CD14-positive monocyte (primary cell): ENCODE data around the gene ONECUT3. TPM values are rescaled to one million over a fixed set of nuclear protein-coding genes. Genes with fewer than 3 reads are reported as not detected.

ENCODE experiments used
- DNase-seq, 3 donors: peaks; one replicate each; pipeline ENCODE4 v3.0.0-alpha.2; 2011 to 2022
- H2AFZ ChIP-seq: 2 replicates; pipeline ENCODE4 v1.6.0; 2012; ENCODE audit warnings: mild to moderate bottlenecking, low read depth, low read length, inconsistent platforms; ENCODE audit not compliant: insufficient read depth, poor library complexity, severe bottlenecking
- H3K27ac ChIP-seq, 2 donors: 1 replicate in 1 of 2; 2 replicates in 1 of 2; pipeline ENCODE4 v1.5.1; 2012 to 2013; ENCODE audit warnings: low read length in 2 of 2, control low read depth in 1 of 2, inconsistent platforms in 1 of 2, low read depth in 1 of 2, mild to moderate bottlenecking in 1 of 2
- H3K27me3 ChIP-seq, 2 donors: one replicate each; pipeline versions ENCODE4 v1.6.0 to v1.6.1; 2011 to 2013; ENCODE audit warnings: low read length in 2 of 2; ENCODE audit not compliant: control insufficient read depth in 2 of 2, insufficient read depth in 2 of 2
- H3K36me3 ChIP-seq, 2 donors: replicated peaks in 1 of 2; 1 replicate in 1 of 2; 2 replicates in 1 of 2; pipeline versions ENCODE4 v1.5.1 to v1.6.1; 2012 to 2013; ENCODE audit warnings: low read length in 2 of 2, control low read depth in 1 of 2, inconsistent platforms in 1 of 2, mild to moderate bottlenecking in 1 of 2; ENCODE audit not compliant: insufficient read depth in 2 of 2, control insufficient read depth in 1 of 2
- H3K4me1 ChIP-seq, 2 donors: 1 replicate in 1 of 2; 2 replicates in 1 of 2; pipeline versions ENCODE4 v1.5.1 to v1.6.1; 2012 to 2013; ENCODE audit warnings: low read length in 2 of 2, control low read depth in 1 of 2, inconsistent platforms in 1 of 2, mild to moderate bottlenecking in 1 of 2, moderate library complexity in 1 of 2; ENCODE audit not compliant: insufficient read depth in 2 of 2, control insufficient read depth in 1 of 2
- H3K4me2 ChIP-seq: replicated peaks from 2 replicates; pipeline ENCODE3; 2012; ENCODE audit warnings: low read length, moderate library complexity, mild to moderate bottlenecking; ENCODE audit not compliant: poor library complexity, severe bottlenecking; ENCODE audit errors: extremely low read depth
- H3K4me3 ChIP-seq, 3 experiments: fragments of 200-600 bp in 1 of 3; sonication (generic) in 1 of 3; replicated peaks in 1 of 3; 1 replicate in 2 of 3; 2 replicates in 1 of 3; pipeline ENCODE4 v1.5.1; 2011 to 2013; ENCODE audit warnings: low read length in 3 of 3, mild to moderate bottlenecking in 3 of 3, control low read depth in 2 of 3, low read depth in 2 of 3, inconsistent platforms in 1 of 3, moderate library complexity in 1 of 3
- H3K79me2 ChIP-seq: 2 replicates; pipeline ENCODE4 v1.6.0; 2012; ENCODE audit warnings: mild to moderate bottlenecking, control low read depth, inconsistent platforms, low read length, moderate library complexity; ENCODE audit not compliant: insufficient read depth
- H3K9ac ChIP-seq: 2 replicates; pipeline ENCODE4 v1.6.0; 2017; ENCODE audit warnings: low read length, mild to moderate bottlenecking; ENCODE audit not compliant: insufficient read depth, poor library complexity, severe bottlenecking
- H3K9me3 ChIP-seq, 2 donors: replicated peaks in 1 of 2; 1 replicate in 1 of 2; 2 replicates in 1 of 2; pipeline versions ENCODE4 v1.5.1 to v1.6.1; 2012 to 2013; ENCODE audit warnings: low read length in 2 of 2, control low read depth in 1 of 2; ENCODE audit not compliant: control insufficient read depth in 1 of 2, insufficient read depth in 1 of 2
- H4K20me1 ChIP-seq: 2 replicates; pipeline ENCODE4 v1.6.0; 2012; ENCODE audit warnings: mild to moderate bottlenecking, low read length, control low read depth, moderate library complexity; ENCODE audit not compliant: insufficient read depth
- H3K27ac Mint-ChIP-seq, 7 donors: one replicate each; pipeline ENCODE4 v1.8.0; 2020; ENCODE audit warnings: mild to moderate bottlenecking in 7 of 7, mixed read lengths in 7 of 7, moderate library complexity in 6 of 7, inconsistent platforms in 2 of 7
- H3K27me3 Mint-ChIP-seq, 3 donors: one replicate each; pipeline ENCODE4 v1.8.0; 2021 to 2022; ENCODE audit warnings: low read depth in 3 of 3, mild to moderate bottlenecking in 3 of 3, mixed read lengths in 3 of 3, moderate library complexity in 3 of 3, inconsistent platforms in 1 of 3
- H3K36me3 Mint-ChIP-seq, 2 donors: one replicate each; pipeline ENCODE4 v1.8.0; 2020; ENCODE audit warnings: mixed read lengths in 2 of 2, inconsistent platforms in 1 of 2, mild to moderate bottlenecking in 1 of 2
- H3K4me1 Mint-ChIP-seq: one replicate; pipeline ENCODE4 v1.8.0; 2020; ENCODE audit warnings: mild to moderate bottlenecking, mixed read lengths
- H3K4me3 Mint-ChIP-seq, 2 donors: one replicate each; pipeline ENCODE4 v1.8.0; 2020; ENCODE audit warnings: mild to moderate bottlenecking in 2 of 2, mixed read lengths in 2 of 2, moderate library complexity in 1 of 2
- H3K9me3 Mint-ChIP-seq, 7 donors: one replicate each; pipeline ENCODE4 v1.8.0; 2020 to 2022; ENCODE audit warnings: mixed read lengths in 7 of 7, mild to moderate bottlenecking in 6 of 7, moderate library complexity in 6 of 7, inconsistent platforms in 2 of 7
- WGBS: methylation state at CpG from one replicate; pipeline ENCODE4 v1.1.5; 2013; ENCODE audit warnings: missing lambda C conversion rate; ENCODE audit not compliant: insufficient coverage; 5-methylcytosine and 5-hydroxymethylcytosine counted together
- intact Hi-C, 2 donors: fragments of 100-400 bp; cut with micrococcal nuclease; formaldehyde crosslinking; loops; one replicate each; pipeline versions ENCODE4 v1.15.0 to v1.15.1; 2023
- polyA plus RNA-seq, 3 donors: library from polyadenylated mRNA; depleted of rRNA in 1 of 3; unstranded in 2 of 3; stranded (reverse) in 1 of 3; fragments of 300-500 nt in 2 of 3; fragments of >200 nt in 1 of 3; fragmentation: Illumina TruSeq in 2 of 3; gene quantifications; 1 replicate in 2 of 3; 2 replicates in 1 of 3; pipeline ENCODE4 v1.2.3, GENCODE V29; 2012 to 2021
- TF ChIP-seq, protein P1 (sequence below): fragments of 200-600 bp; IDR thresholded peaks from one replicate; pipeline ENCODE4 v1.8.0; 2022; ENCODE audit warnings: antibody characterized with exemption, mild to moderate bottlenecking

The ONECUT3 gene
- polyA plus RNA-seq, 3 donors, result not detected

DNA sequence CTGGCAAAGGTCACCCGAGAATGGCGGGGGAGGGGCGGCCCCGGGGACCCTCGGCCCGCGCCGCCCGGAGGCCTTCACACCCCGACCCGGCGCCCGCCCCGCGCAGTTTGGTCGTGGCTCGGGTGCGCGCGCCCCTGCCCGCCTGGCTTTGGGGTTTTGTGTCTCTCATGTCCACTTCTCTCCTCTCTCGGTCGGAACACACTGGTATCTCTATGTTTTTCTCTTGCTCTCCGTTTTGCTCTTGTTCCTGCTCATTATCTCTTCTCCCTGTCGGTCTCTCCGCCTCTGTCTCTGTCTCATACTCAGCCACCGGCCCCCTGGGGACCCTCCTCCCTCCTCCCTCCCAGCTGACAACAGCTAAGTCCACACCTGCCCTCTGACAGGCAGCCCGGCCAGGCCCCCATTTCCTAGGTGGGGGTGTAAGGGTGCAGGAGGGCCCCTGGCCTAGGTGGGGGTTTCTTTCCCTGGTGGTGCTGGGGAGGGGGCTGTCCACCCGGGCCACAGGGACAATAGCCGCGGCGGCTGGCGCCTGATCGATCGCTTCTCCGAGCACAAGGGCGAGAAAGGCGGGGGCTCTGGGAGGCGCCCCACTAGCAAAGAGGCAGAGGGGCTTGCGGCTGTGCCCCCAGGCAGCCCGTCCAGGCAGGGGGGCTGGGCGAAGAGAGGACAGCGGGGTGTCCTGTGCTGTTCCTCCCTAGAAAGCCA, 2.3 kb downstream of the ONECUT3 start:
- H3K27me3 ChIP-seq, result peaks cover 49 to 85% of the 10 kb centered on the region in 2 donors
- Mint-ChIP-seq H3K27ac (no peak overlapping the region), H3K4me3 (peak overlapping the region in 1 of 2 donors; percentile 92), H3K9me3 (peaks cover 0 to 21% (median 5%) of the 10 kb centered on the region in 7 donors), H3K36me3 (peaks cover 0 to 2% of the 10 kb centered on the region in 2 donors), H3K4me1 (peaks cover 4% of the 10 kb centered on the region), H3K27me3 (peaks cover 79 to 90% (median 83%) of the 10 kb centered on the region in 3 donors)
- intact Hi-C loops, result no loop called here
- H3K36me3 ChIP-seq, result no peaks in the 10 kb centered on the region
- H3K4me3 ChIP-seq, result no peak overlapping the region
- 2% methylated on average over 35 of the region's 43 CpGs for WGBS
- peaks cover 0 to 29% of the 10 kb centered on the region in 2 donors for H3K9me3 ChIP-seq
- peaks cover 0 to 3% of the 10 kb centered on the region in 2 donors for H3K4me1 ChIP-seq
- no peak overlapping the region for H2AFZ ChIP-seq
- H3K4me2 ChIP-seq, result no peak overlapping the region
- H3K79me2 ChIP-seq, result no peaks in the 10 kb centered on the region
- H3K27ac ChIP-seq, result no peak overlapping the region
- no peaks in the 10 kb centered on the region for H4K20me1 ChIP-seq
- TF ChIP-seq, protein P1, sequence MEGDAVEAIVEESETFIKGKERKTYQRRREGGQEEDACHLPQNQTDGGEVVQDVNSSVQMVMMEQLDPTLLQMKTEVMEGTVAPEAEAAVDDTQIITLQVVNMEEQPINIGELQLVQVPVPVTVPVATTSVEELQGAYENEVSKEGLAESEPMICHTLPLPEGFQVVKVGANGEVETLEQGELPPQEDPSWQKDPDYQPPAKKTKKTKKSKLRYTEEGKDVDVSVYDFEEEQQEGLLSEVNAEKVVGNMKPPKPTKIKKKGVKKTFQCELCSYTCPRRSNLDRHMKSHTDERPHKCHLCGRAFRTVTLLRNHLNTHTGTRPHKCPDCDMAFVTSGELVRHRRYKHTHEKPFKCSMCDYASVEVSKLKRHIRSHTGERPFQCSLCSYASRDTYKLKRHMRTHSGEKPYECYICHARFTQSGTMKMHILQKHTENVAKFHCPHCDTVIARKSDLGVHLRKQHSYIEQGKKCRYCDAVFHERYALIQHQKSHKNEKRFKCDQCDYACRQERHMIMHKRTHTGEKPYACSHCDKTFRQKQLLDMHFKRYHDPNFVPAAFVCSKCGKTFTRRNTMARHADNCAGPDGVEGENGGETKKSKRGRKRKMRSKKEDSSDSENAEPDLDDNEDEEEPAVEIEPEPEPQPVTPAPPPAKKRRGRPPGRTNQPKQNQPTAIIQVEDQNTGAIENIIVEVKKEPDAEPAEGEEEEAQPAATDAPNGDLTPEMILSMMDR, result no peak
- no peak overlapping the region for H3K9ac ChIP-seq
- DNase-seq, result no peak

DNA sequence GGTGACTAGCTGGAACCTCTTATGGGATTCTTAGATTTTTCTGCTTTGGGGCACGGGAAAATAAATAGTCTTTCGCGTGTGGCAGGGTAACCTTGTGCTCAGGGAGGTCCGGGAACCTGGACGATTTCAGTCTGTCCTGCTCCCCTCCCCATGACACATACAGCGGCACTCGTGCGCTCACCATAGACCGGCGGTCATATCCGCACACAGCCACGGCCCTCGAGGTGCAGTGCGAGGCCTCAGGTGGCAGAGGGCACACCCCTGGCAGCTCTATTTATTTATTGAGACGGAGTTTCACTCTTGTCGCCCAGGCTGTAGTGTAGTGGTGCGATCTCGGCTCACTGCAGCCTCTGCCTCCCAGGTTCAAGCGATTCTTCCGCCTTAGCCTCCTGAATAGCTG, 3.0 kb downstream of the ONECUT3 start:
- Histone ChIP-seq H3K9me3 (peaks cover 0 to 25% of the 10 kb centered on the region in 2 donors), H3K27ac (no peak overlapping the region), H3K4me1 (peaks cover 0 to 3% of the 10 kb centered on the region in 2 donors), H3K27me3 (peaks cover 45 to 84% of the 10 kb centered on the region in 2 donors), H3K36me3 (no peaks in the 10 kb centered on the region), H2AFZ (no peak overlapping the region), H4K20me1 (no peaks in the 10 kb centered on the region), H3K9ac (no peak overlapping the region), H3K4me3 (no peak overlapping the region), H3K79me2 (no peaks in the 10 kb centered on the region), H3K4me2 (no peak overlapping the region)
- Mint-ChIP-seq H3K4me1 (peaks cover 4% of the 10 kb centered on the region), H3K27ac (no peak overlapping the region), H3K36me3 (peaks cover 0 to 2% of the 10 kb centered on the region in 2 donors), H3K4me3 (peak overlapping the region in 1 of 2 donors; percentile 81), H3K9me3 (peaks cover 0 to 21% (median 5%) of the 10 kb centered on the region in 7 donors), H3K27me3 (peaks cover 79 to 90% (median 83%) of the 10 kb centered on the region in 3 donors)
- intact Hi-C loops, result no loop called here
- no peak for DNase-seq
- WGBS, result 6% methylated on average over 13 of the region's 20 CpGs
- TF ChIP-seq, protein P1, result no peak
